GM23338 (cell line): ENCODE results near the gene SLC26A1. TPM values are rescaled to one million over a fixed set of nuclear protein-coding genes. Genes with fewer than 3 reads are reported as not detected.

Source experiments
- ATAC-seq: fragments of 200-7000 bp; cut with Tn5 transposase; 3 replicates; pipeline ENCODE4 v1.9.1; 2020
- DNase-seq: peaks from one replicate; pipeline ENCODE4 v3.0.0-alpha.2; 2015; ENCODE audit warnings: low spot score
- H2AFZ ChIP-seq: fragments of 200-600 bp; sonication (generic); 2 replicates; pipeline ENCODE4 v1.8.0; 2016; ENCODE audit warnings: antibody characterized with exemption, mild to moderate bottlenecking, moderate library complexity
- H3F3A ChIP-seq: fragments of 200-600 bp; sonication (generic); replicated peaks from 2 replicates; pipeline ENCODE4 v1.8.0; 2017; ENCODE audit warnings: antibody characterized with exemption, mixed run types, low read depth
- H3K27ac ChIP-seq: fragments of 200-600 bp; sonication (generic); 2 replicates; pipeline ENCODE4 v1.6.1; 2016; ENCODE audit warnings: low read depth
- H3K27me3 ChIP-seq: fragments of 200-600 bp; sonication (generic); 2 replicates; pipeline ENCODE4 v1.8.0; 2016; ENCODE audit warnings: mild to moderate bottlenecking, mixed run types, moderate library complexity; ENCODE audit not compliant: insufficient read depth
- H3K36me3 ChIP-seq: fragments of 200-600 bp; sonication (generic); 2 replicates; pipeline ENCODE4 v1.8.0; 2016; ENCODE audit warnings: mild to moderate bottlenecking; ENCODE audit not compliant: insufficient read depth
- H3K4me1 ChIP-seq: fragments of 200-600 bp; sonication (generic); 2 replicates; pipeline ENCODE4 v1.8.0; 2016; ENCODE audit warnings: mild to moderate bottlenecking, moderate library complexity; ENCODE audit not compliant: insufficient read depth
- H3K4me2 ChIP-seq: fragments of 200-600 bp; sonication (generic); 2 replicates; pipeline ENCODE4 v1.7.1; 2017; ENCODE audit warnings: mixed run types
- H3K4me3 ChIP-seq: fragments of 200-600 bp; sonication (generic); 2 replicates; pipeline ENCODE4 v1.6.1; 2016; ENCODE audit warnings: mixed run types
- H3K79me2 ChIP-seq: fragments of 200-600 bp; sonication (generic); replicated peaks from 2 replicates; pipeline ENCODE4 v1.8.0; 2017; ENCODE audit warnings: mild to moderate bottlenecking; ENCODE audit not compliant: insufficient read depth
- H3K9me2 ChIP-seq: fragments of 200-600 bp; sonication (generic); 2 replicates; pipeline ENCODE4 v1.8.0; 2017; ENCODE audit not compliant: insufficient read depth
- H4K20me1 ChIP-seq: fragments of 200-600 bp; sonication (generic); replicated peaks from 2 replicates; pipeline ENCODE4 v1.8.0; 2017; ENCODE audit warnings: mild to moderate bottlenecking; ENCODE audit not compliant: insufficient read depth
- H3K27ac Mint-ChIP-seq: 2 replicates; pipeline ENCODE4 v1.8.0; 2020; ENCODE audit warnings: inconsistent platforms, mild to moderate bottlenecking, moderate library complexity, mixed read lengths
- H3K27me3 Mint-ChIP-seq: 3 replicates; pipeline ENCODE4 v1.8.0; 2022; ENCODE audit warnings: low read depth, mild to moderate bottlenecking, moderate library complexity, mixed read lengths, inconsistent platforms; ENCODE audit not compliant: insufficient read depth, poor library complexity
- H3K36me3 Mint-ChIP-seq: 3 replicates; pipeline ENCODE4 v1.8.0; 2021; ENCODE audit warnings: low read depth, mild to moderate bottlenecking, inconsistent platforms, moderate library complexity, mixed read lengths
- H3K4me1 Mint-ChIP-seq: 3 replicates; pipeline ENCODE4 v1.8.0; 2020; ENCODE audit warnings: mild to moderate bottlenecking, inconsistent platforms, mixed read lengths
- H3K4me3 Mint-ChIP-seq: 3 replicates; pipeline ENCODE4 v1.8.0; 2021; ENCODE audit warnings: moderate library complexity, mild to moderate bottlenecking, inconsistent platforms, mixed read lengths
- H3K9me3 Mint-ChIP-seq: 3 replicates; pipeline ENCODE4 v1.8.0; 2020; ENCODE audit warnings: moderate library complexity, mild to moderate bottlenecking, inconsistent platforms, mixed read lengths
- CREB1 ChIP-seq: fragments of 250-450 bp; sonication (Bioruptor Pico); IDR thresholded peaks from 2 replicates; pipeline ENCODE4 v1.5.0; 2020; ENCODE audit warnings: low read depth, mild to moderate bottlenecking, moderate library complexity
- EZH2 ChIP-seq: fragments of 200-600 bp; sonication (generic); IDR thresholded peaks from one replicate; pipeline ENCODE4 v1.8.0; 2017; ENCODE audit warnings: antibody characterized with exemption, mild to moderate bottlenecking, low read depth; ENCODE audit not compliant: unreplicated experiment
- EZH2phosphoT487 ChIP-seq: fragments of 200-600 bp; sonication (generic); IDR thresholded peaks from one replicate; pipeline ENCODE4 v1.8.1; 2018; ENCODE audit warnings: antibody characterized with exemption; ENCODE audit not compliant: unreplicated experiment
- JUNB ChIP-seq: IDR thresholded peaks from one replicate; pipeline ENCODE4 v1.6.1; 2016; ENCODE audit warnings: antibody characterized with exemption; ENCODE audit not compliant: unreplicated experiment
- NANOG ChIP-seq: IDR thresholded peaks from 2 replicates; pipeline ENCODE4 v1.6.1; 2016; ENCODE audit warnings: antibody characterized with exemption, borderline replicate concordance
- POLR2AphosphoS5 ChIP-seq: IDR thresholded peaks from 2 replicates; pipeline ENCODE4 v1.6.1; 2016; ENCODE audit warnings: antibody characterized with exemption, low read depth
- REST ChIP-seq: IDR thresholded peaks from one replicate; pipeline ENCODE4 v1.6.1; 2018; ENCODE audit warnings: antibody characterized with exemption; ENCODE audit not compliant: unreplicated experiment
- STAT1 ChIP-seq: IDR thresholded peaks from one replicate; pipeline ENCODE4 v1.6.1; 2016; ENCODE audit warnings: antibody characterized with exemption; ENCODE audit not compliant: unreplicated experiment
- ZNF114 ChIP-seq: fragments of 250-450 bp; sonication (Bioruptor Pico); IDR thresholded peaks from 2 replicates; pipeline ENCODE4 v1.5.0; 2020; ENCODE audit warnings: mild to moderate bottlenecking, moderate library complexity
- ZNF331 ChIP-seq: fragments of 250-450 bp; sonication (Bioruptor Pico); IDR thresholded peaks from 2 replicates; pipeline ENCODE4 v1.5.0; 2020; ENCODE audit warnings: low read depth, mild to moderate bottlenecking, moderate library complexity
- ZNF462 ChIP-seq: fragments of 250-450 bp; sonication (Bioruptor Pico); IDR thresholded peaks from 2 replicates; pipeline ENCODE4 v1.5.0; 2020; ENCODE audit warnings: mild to moderate bottlenecking, moderate library complexity
- polyA plus RNA-seq: library from polyadenylated mRNA; unstranded; fragments of >200 nt; fragmentation: Nextera tagmentation; extraction: Ambion mirVana; gene quantifications from 2 replicates; pipeline ENCODE4 v1.2.1, GENCODE V29; 2016
- total RNA-seq: library from RNA; depleted of rRNA; stranded (reverse); fragments of >200 nt; shearing (Covaris generic); gene quantifications from 2 replicates; pipeline ENCODE4 v1.2.3, GENCODE V29; 2014
- TF ChIP-seq, protein P1 (sequence below): IDR thresholded peaks from 2 replicates; pipeline ENCODE4 v1.6.1; 2016; ENCODE audit warnings: antibody characterized with exemption
- TF ChIP-seq, protein P2 (sequence below), 2 experiments: fragments of 200-600 bp in 1 of 2; sonication (generic) in 1 of 2; conservative IDR thresholded peaks; 2 replicates each; pipeline versions ENCODE4 v1.5.1 to v1.6.1; 2016 to 2017; ENCODE audit warnings: antibody characterized with exemption in 2 of 2, low read depth in 2 of 2, mild to moderate bottlenecking in 2 of 2, moderate library complexity in 1 of 2

Gene SLC26A1
- total and polyA plus RNA-seq, 2 experiments from 2014 or later: 0.10 to 0.27 TPM

DNA sequence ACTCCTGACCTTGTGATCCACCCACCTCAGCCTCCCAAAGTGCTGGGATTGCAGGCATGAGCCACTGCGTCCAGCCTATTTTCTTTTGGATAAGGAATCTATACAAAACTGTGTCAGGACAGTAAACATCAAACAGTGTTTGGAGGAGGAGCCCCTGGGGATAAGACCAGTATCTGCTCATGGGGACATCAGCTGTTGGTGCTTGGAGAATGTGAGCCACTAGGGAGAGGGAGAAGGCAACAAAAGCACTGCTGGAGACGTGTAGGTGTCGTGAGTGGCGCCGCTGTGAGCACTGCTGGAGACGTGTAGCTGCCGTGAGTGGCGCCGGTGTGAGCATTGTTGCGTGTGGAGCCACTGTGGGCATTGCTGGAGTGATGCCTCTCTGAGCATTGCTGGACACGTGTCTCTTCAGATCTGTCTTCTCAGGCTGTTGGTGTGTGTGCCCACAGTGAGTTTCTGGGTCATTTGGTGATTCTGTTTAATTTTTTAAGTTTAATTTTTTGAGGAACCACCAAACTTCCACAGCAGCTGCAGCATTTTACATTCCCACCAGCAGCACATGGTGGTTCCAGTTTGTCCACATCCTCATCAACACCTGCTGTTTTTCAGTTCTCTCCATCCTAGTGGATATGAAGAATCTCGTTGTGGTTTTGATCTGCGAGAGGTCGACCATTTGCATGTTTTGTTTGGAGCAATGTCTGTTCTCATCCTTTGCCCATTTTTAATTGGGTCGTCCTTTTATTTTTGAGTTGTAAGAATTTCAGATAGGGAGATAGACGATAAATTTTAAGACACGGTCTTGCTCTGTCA lies 38.8 kb downstream of the SLC26A1 start:
- no peaks in the 10 kb centered on the region for H3K4me1 ChIP-seq
- TF ChIP-seq POLR2AphosphoS5 (no peak), STAT1 (no peak), EZH2phosphoT487 (no peak), REST (no peak), ZNF331 (CRISPR knock-in tag) (no peak), JUNB (no peak), NANOG (no peak), ZNF462 (no peak), CREB1 (CRISPR knock-in tag) (no peak), EZH2 (no peak), ZNF114 (no peak)
- TF ChIP-seq, protein P1, sequence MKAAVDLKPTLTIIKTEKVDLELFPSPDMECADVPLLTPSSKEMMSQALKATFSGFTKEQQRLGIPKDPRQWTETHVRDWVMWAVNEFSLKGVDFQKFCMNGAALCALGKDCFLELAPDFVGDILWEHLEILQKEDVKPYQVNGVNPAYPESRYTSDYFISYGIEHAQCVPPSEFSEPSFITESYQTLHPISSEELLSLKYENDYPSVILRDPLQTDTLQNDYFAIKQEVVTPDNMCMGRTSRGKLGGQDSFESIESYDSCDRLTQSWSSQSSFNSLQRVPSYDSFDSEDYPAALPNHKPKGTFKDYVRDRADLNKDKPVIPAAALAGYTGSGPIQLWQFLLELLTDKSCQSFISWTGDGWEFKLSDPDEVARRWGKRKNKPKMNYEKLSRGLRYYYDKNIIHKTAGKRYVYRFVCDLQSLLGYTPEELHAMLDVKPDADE: no peak
- TF ChIP-seq, protein P2, sequence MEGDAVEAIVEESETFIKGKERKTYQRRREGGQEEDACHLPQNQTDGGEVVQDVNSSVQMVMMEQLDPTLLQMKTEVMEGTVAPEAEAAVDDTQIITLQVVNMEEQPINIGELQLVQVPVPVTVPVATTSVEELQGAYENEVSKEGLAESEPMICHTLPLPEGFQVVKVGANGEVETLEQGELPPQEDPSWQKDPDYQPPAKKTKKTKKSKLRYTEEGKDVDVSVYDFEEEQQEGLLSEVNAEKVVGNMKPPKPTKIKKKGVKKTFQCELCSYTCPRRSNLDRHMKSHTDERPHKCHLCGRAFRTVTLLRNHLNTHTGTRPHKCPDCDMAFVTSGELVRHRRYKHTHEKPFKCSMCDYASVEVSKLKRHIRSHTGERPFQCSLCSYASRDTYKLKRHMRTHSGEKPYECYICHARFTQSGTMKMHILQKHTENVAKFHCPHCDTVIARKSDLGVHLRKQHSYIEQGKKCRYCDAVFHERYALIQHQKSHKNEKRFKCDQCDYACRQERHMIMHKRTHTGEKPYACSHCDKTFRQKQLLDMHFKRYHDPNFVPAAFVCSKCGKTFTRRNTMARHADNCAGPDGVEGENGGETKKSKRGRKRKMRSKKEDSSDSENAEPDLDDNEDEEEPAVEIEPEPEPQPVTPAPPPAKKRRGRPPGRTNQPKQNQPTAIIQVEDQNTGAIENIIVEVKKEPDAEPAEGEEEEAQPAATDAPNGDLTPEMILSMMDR (conservative IDR thresholded peaks at IDR 0.05; ENCODE audit: low read depth in 2 of 2): no peak

More for the DNA sequence above, 38.8 kb downstream of the SLC26A1 start:
- Mint-ChIP-seq H3K4me3 (no peak overlapping the region; the same call in 2 of the 3 replicates), H3K36me3 (no peaks in the 10 kb centered on the region; the same call in 2 of the 3 replicates), H3K27ac (no peak overlapping the region), H3K27me3 (peaks cover 4% of the 10 kb centered on the region), H3K9me3 (no peaks in the 10 kb centered on the region), H3K4me1 (peaks cover 5% of the 10 kb centered on the region; the same call in 2 of the 3 replicates)
- no peak for DNase-seq
- ATAC-seq: no peak
- Histone ChIP-seq H3K27ac (no peak overlapping the region), H3K4me3 (no peak overlapping the region), H3K36me3 (no peaks in the 10 kb centered on the region), H3K9me2 (no peaks in the 10 kb centered on the region), H3K4me2 (no peak overlapping the region), H4K20me1 (no peaks in the 10 kb centered on the region; the same call in 1 of the 2 replicates), H3F3A (no peaks in the 10 kb centered on the region), H3K79me2 (no peaks in the 10 kb centered on the region), H3K27me3 (no peaks in the 10 kb centered on the region), H2AFZ (no peak overlapping the region)
